ENCODE measurements around the gene TBX6. TPM values are rescaled to one million over a fixed set of nuclear protein-coding genes. Genes with fewer than 3 reads are reported as not detected.
"Not testable (repeated sequence)": the region's sequence is repeated elsewhere in the genome, so short reads cannot be mapped to it uniquely, and the experiment has no call there.

TBX6 gene
- polyA plus RNA-seq, 4 donors, result 0.93 to 2.4 (median 1.7) TPM

GRCh38 chr16:30046178-30046577, 45.5 kb downstream of the TBX6 start:
- DNase-seq (ENCODE audit: low read depth in 4 of 4, low spot score in 2 of 4), result no peak

GRCh38 chr16:30041841-30042240, 49.9 kb downstream of the TBX6 start:
- no peak for DNase-seq (ENCODE audit: low read depth in 4 of 4, low spot score in 2 of 4)

- not testable (repeated sequence) for DNase-seq (ENCODE audit: low read depth in 4 of 4, low spot score in 2 of 4)
These were observed 51.0 kb downstream of the TBX6 start for GRCh38 chr16:30040690-30041089.

GRCh38 chr16:30040221-30040620, 51.5 kb downstream of the TBX6 start:
- DNase-seq (ENCODE audit: low read depth in 4 of 4, low spot score in 2 of 4), result no peak

Other genes starting within 250 kb of the TBX6 start
- 100 to 1,000 TPM in 2 of 4 donors, 10 to 100 TPM in 2; 90.2 to 134 (median 109) TPM for gene CDIPT, start 228.7 kb downstream of the TBX6 start, polyA plus RNA-seq (ENCODE audit: insufficient read length in 4 of 4)
- gene SEZ6L2, start 192.4 kb downstream of the TBX6 start, polyA plus RNA-seq (ENCODE audit: insufficient read length in 4 of 4), result 10 to 100 TPM; 10.4 to 15.9 (median 13.0) TPM
- 1 to 10 TPM in 2 of 4 donors, under 1 TPM in 2; 0.62 to 1.1 (median 0.98) TPM for gene ASPHD1, start 191.4 kb downstream of the TBX6 start, polyA plus RNA-seq (ENCODE audit: insufficient read length in 4 of 4)
- 10 to 100 TPM; 10.5 to 34.1 (median 22.2) TPM for gene KCTD13, start 165.7 kb downstream of the TBX6 start, polyA plus RNA-seq (ENCODE audit: insufficient read length in 4 of 4)
- 100 to 1,000 TPM; 104 to 134 (median 113) TPM for gene TMEM219, start 129.8 kb downstream of the TBX6 start, polyA plus RNA-seq (ENCODE audit: insufficient read length in 4 of 4)
- gene TAOK2, start 118.1 kb downstream of the TBX6 start, polyA plus RNA-seq (ENCODE audit: insufficient read length in 4 of 4), result 10 to 100 TPM; 35.4 to 60.5 (median 52.2) TPM
- 10 to 100 TPM; 17.3 to 21.9 (median 19.8) TPM for gene HIRIP3, start 96.3 kb downstream of the TBX6 start, polyA plus RNA-seq (ENCODE audit: insufficient read length in 4 of 4)
- gene INO80E, start 95.7 kb downstream of the TBX6 start, polyA plus RNA-seq (ENCODE audit: insufficient read length in 4 of 4), result 10 to 100 TPM; 36.3 to 70.3 (median 55.2) TPM
- gene DOC2A, start 80.9 kb downstream of the TBX6 start, polyA plus RNA-seq (ENCODE audit: insufficient read length in 4 of 4), result 1 to 10 TPM; 1.4 to 4.8 (median 3.7) TPM
- not detected for gene C16orf92, start 68.7 kb downstream of the TBX6 start, polyA plus RNA-seq (ENCODE audit: insufficient read length in 4 of 4)
- gene TLCD3B, start 60.7 kb downstream of the TBX6 start, polyA plus RNA-seq (ENCODE audit: insufficient read length in 4 of 4), result 1 to 10 TPM in 3 of 4 donors, under 1 TPM in 1; 0.90 to 1.8 (median 1.3) TPM
- gene ALDOA, start 26.2 kb downstream of the TBX6 start, polyA plus RNA-seq (ENCODE audit: insufficient read length in 4 of 4), result 100 to 1,000 TPM; 469 to 648 (median 516) TPM
- gene PPP4C, start 15.9 kb downstream of the TBX6 start, polyA plus RNA-seq (ENCODE audit: insufficient read length in 4 of 4), result 100 to 1,000 TPM in 3 of 4 donors, 10 to 100 TPM in 1; 84.6 to 114 (median 105) TPM
- 10 to 100 TPM; 44.5 to 78.0 (median 68.7) TPM for gene YPEL3, start 4.3 kb upstream of the TBX6 start, polyA plus RNA-seq (ENCODE audit: insufficient read length in 4 of 4)
- gene GDPD3, start 21.6 kb upstream of the TBX6 start, polyA plus RNA-seq (ENCODE audit: insufficient read length in 4 of 4), result 10 to 100 TPM in 3 of 4 donors, 1 to 10 TPM in 1; 9.8 to 17.5 (median 12.8) TPM
- 100 to 1,000 TPM in 1 of 4 donors, 10 to 100 TPM in 3; 80.6 to 100 (median 87.3) TPM for gene MAPK3, start 31.3 kb upstream of the TBX6 start, polyA plus RNA-seq (ENCODE audit: insufficient read length in 4 of 4)
- gene CORO1A, start 91.7 kb upstream of the TBX6 start, polyA plus RNA-seq (ENCODE audit: insufficient read length in 4 of 4), result 10 to 100 TPM in 2 of 4 donors, 1 to 10 TPM in 2; 7.6 to 15.3 (median 11.2) TPM
- 10 to 100 TPM; 25.8 to 48.3 (median 30.7) TPM for gene BOLA2B, start 101.7 kb upstream of the TBX6 start, polyA plus RNA-seq (ENCODE audit: insufficient read length in 4 of 4)
- gene SLX1A, start 102.0 kb upstream of the TBX6 start, polyA plus RNA-seq (ENCODE audit: insufficient read length in 4 of 4), result 10 to 100 TPM; 16.4 to 38.3 (median 30.9) TPM
- 10 to 100 TPM in 3 of 4 donors, 1 to 10 TPM in 1; 2.9 to 16.8 (median 14.2) TPM for gene SULT1A3, start 107.3 kb upstream of the TBX6 start, polyA plus RNA-seq (ENCODE audit: insufficient read length in 4 of 4)
- 10 to 100 TPM in 2 of 4 donors, 1 to 10 TPM in 2; 2.1 to 29.1 (median 10.9) TPM for gene NPIPB13, start 156.6 kb upstream of the TBX6 start, polyA plus RNA-seq (ENCODE audit: insufficient read length in 4 of 4)